Sigmoid colon (tissue), 4 donors: Measurements from ENCODE around the gene CD81.

Experiments used
- CTCF ChIP-seq, 4 experiments: fragments of 450-650 bp in 3 of 4; fragments of 200-600 bp in 1 of 4; IDR thresholded peaks; one replicate each; pipeline ENCODE4 v1.5.1; 2016 to 2019; ENCODE audit warnings: antibody characterized with exemption in 4 of 4, mild to moderate bottlenecking in 3 of 4, moderate library complexity in 2 of 4
- POLR2A ChIP-seq, 2 donors: fragments of 450-650 bp; IDR thresholded peaks; one replicate each; pipeline ENCODE4 v1.6.1; 2016; ENCODE audit warnings: antibody characterized with exemption in 2 of 2, mild to moderate bottlenecking in 2 of 2, moderate library complexity in 2 of 2
- POLR2AphosphoS5 ChIP-seq, 4 donors: sonication (generic); formaldehyde crosslinking; IDR thresholded peaks; one replicate each; pipeline ENCODE4 v1.6.1; 2017; ENCODE audit warnings: antibody characterized with exemption in 4 of 4

- no peak for TF ChIP-seq CTCF (IDR thresholded peaks at IDR 0.05)
- TF ChIP-seq POLR2AphosphoS5 (IDR thresholded peaks at IDR 0.05) = no peak
- no peak for TF ChIP-seq POLR2A (IDR thresholded peaks at IDR 0.05)
Observed at GRCh38 chr11:2355000-2355644, 22.0 kb upstream of the CD81 start.
